Endothelial cell of umbilical vein (primary cell): ENCODE data around the gene KIFAP3.
"Not testable (repeated sequence)": the region's sequence is repeated elsewhere in the genome, so short reads cannot be mapped to it uniquely, and the experiment has no call there.

Experiments
- CTCF ChIP-seq, 2 donors: IDR thresholded peaks; 1 replicate in 1 of 2; 2 replicates in 1 of 2; pipeline ENCODE4 v1.5.1; 2011; ENCODE audit warnings: low read length in 2 of 2, mild to moderate bottlenecking in 2 of 2, moderate library complexity in 2 of 2, control low read depth in 1 of 2, inconsistent platforms in 1 of 2, low read depth in 1 of 2; ENCODE audit not compliant: insufficient read depth in 1 of 2; ENCODE audit errors: extremely low read depth in 1 of 2
- EZH2 ChIP-seq: IDR thresholded peaks from 2 replicates; pipeline ENCODE4 v1.6.1; 2012; ENCODE audit warnings: borderline replicate concordance, low read depth, mild to moderate bottlenecking, moderate library complexity, low read length, inconsistent platforms; ENCODE audit not compliant: severe bottlenecking
- GATA2 ChIP-seq: IDR thresholded peaks from 2 replicates; pipeline ENCODE4 v1.7.0; 2011; ENCODE audit warnings: low read depth, mild to moderate bottlenecking, moderate library complexity, mixed read lengths, low read length; ENCODE audit not compliant: insufficient read length, insufficient read depth
- MAX ChIP-seq: IDR thresholded peaks from 2 replicates; pipeline ENCODE4 v1.6.1; 2011; ENCODE audit not compliant: insufficient read depth, insufficient read length
- POLR2A ChIP-seq: IDR thresholded peaks from 2 replicates; pipeline ENCODE4 v1.6.1; 2012; ENCODE audit warnings: low read depth, mild to moderate bottlenecking, control low read depth, low read length
- POLR2AphosphoS5 ChIP-seq: IDR thresholded peaks from 2 replicates; pipeline ENCODE4 v1.6.1; 2012; ENCODE audit warnings: low read depth, mild to moderate bottlenecking, control low read depth, low read length, moderate library complexity; ENCODE audit not compliant: insufficient read depth

GRCh38 chr1:170008745-170009144 is 65.8 kb downstream of the KIFAP3 start:
- TF ChIP-seq CTCF (IDR thresholded peaks at IDR 0.05; ENCODE audit: extremely low read depth in 1 of 2, insufficient read depth in 1 of 2, low read depth in 1 of 2, low read length in 2 of 2); POLR2A; POLR2AphosphoS5; MAX; EZH2; GATA2: not testable (repeated sequence)
